ENCODE measurements around the gene CEP120.
"Not testable (repeated sequence)": the region's sequence is repeated elsewhere in the genome, so short reads cannot be mapped to it uniquely, and the experiment has no call there.

Gene CEP120

GRCh38 chr5:123438902-123439301, 15.7 kb upstream of the CEP120 start:
- no peak for DNase-seq

- no peak for DNase-seq
Measured at GRCh38 chr5:123438244-123438643, 15.0 kb upstream of the CEP120 start.

- DNase-seq: no peak
Measured at GRCh38 chr5:123436201-123436600, 13.0 kb upstream of the CEP120 start.

GRCh38 chr5:123434796-123435195, 11.6 kb upstream of the CEP120 start:
- DNase-seq: no peak

GRCh38 chr5:123433596-123433995, 10.4 kb upstream of the CEP120 start:
- no peak for DNase-seq

GRCh38 chr5:123430441-123430840, 7.2 kb upstream of the CEP120 start:
- not testable (repeated sequence) for DNase-seq

GRCh38 chr5:123429993-123430392, 6.8 kb upstream of the CEP120 start:
- DNase-seq: no peak

GRCh38 chr5:123429221-123429954, 6.2 kb upstream of the CEP120 start:
- no peak for DNase-seq

- DNase-seq: no peak
Measured at GRCh38 chr5:123428521-123429220, 5.5 kb upstream of the CEP120 start.

GRCh38 chr5:123427281-123427680, 4.1 kb upstream of the CEP120 start:
- no peak for DNase-seq

- DNase-seq: no peak
Measured at GRCh38 chr5:123425431-123425830, 2.2 kb upstream of the CEP120 start.

GRCh38 chr5:123422433-123423277, 548 bp downstream of the CEP120 start:
- peak in 20 of 51 donors; percentile 5 to 80 (median 41) for DNase-seq

GRCh38 chr5:123421773-123422172, 1.4 kb downstream of the CEP120 start:
- no peak for DNase-seq

- DNase-seq: no peak
Measured at GRCh38 chr5:123414974-123415373, 8.2 kb downstream of the CEP120 start.

GRCh38 chr5:123412206-123412605, 11.0 kb downstream of the CEP120 start:
- DNase-seq: no peak

GRCh38 chr5:123401999-123402398, 21.2 kb downstream of the CEP120 start:
- DNase-seq: not testable (repeated sequence)

GRCh38 chr5:123401320-123401719, 21.9 kb downstream of the CEP120 start:
- DNase-seq: no peak

- DNase-seq: not testable (repeated sequence)
Measured at GRCh38 chr5:123400870-123401291, 22.3 kb downstream of the CEP120 start.

- DNase-seq: no peak
Measured at GRCh38 chr5:123398058-123398733, 25.0 kb downstream of the CEP120 start.

- no peak for DNase-seq
Measured at GRCh38 chr5:123397538-123397937, 25.7 kb downstream of the CEP120 start.

- DNase-seq: no peak
Measured at GRCh38 chr5:123391009-123391408, 32.2 kb downstream of the CEP120 start.

- no peak for DNase-seq
Measured at GRCh38 chr5:123389794-123390193, 33.4 kb downstream of the CEP120 start.
